Activated CD4-positive, CD25-positive, alpha-beta regulatory T cell treated with anti-CD3 and anti-CD28 coated beads, Interleukin-2, amount 50 U/mL, for 16 hours (primary cell): ENCODE data around the gene NUDT3.
A peak's percentile ranks its signal among the peaks of the same experiment; 100 is the strongest.
"Not testable (repeated sequence)": the region's sequence is repeated elsewhere in the genome, so short reads cannot be mapped to it uniquely, and the experiment has no call there.

Source experiments
- DNase-seq: peaks from one replicate; pipeline ENCODE4 v3.0.0-alpha.2; 2020; ENCODE audit warnings: low read depth, low spot score

NUDT3 gene

GRCh38 chr6:34393191-34393965 is 909 bp upstream of the NUDT3 start:
- DNase-seq, result no peak

- peak; percentile 18 for DNase-seq
Observed at GRCh38 chr6:34391786-34392496, 528 bp downstream of the NUDT3 start.

- DNase-seq, result no peak
Observed at GRCh38 chr6:34391473-34391785, 1.0 kb downstream of the NUDT3 start.

- no peak for DNase-seq
Observed at GRCh38 chr6:34390531-34391472, 1.7 kb downstream of the NUDT3 start.

GRCh38 chr6:34389034-34389433 is 3.4 kb downstream of the NUDT3 start:
- DNase-seq, result no peak

- no peak for DNase-seq
Observed at GRCh38 chr6:34388421-34388820, 4.0 kb downstream of the NUDT3 start.

- DNase-seq, result no peak
Observed at GRCh38 chr6:34386316-34387137, 5.9 kb downstream of the NUDT3 start.

GRCh38 chr6:34385793-34386195 is 6.7 kb downstream of the NUDT3 start:
- DNase-seq, result no peak

- DNase-seq, result no peak
Observed at GRCh38 chr6:34384321-34385153, 7.9 kb downstream of the NUDT3 start.

GRCh38 chr6:34383656-34384320 is 8.7 kb downstream of the NUDT3 start:
- no peak for DNase-seq

- DNase-seq, result no peak
Observed at GRCh38 chr6:34383161-34383631, 9.3 kb downstream of the NUDT3 start.

GRCh38 chr6:34381081-34381480 is 11.4 kb downstream of the NUDT3 start:
- DNase-seq, result no peak

GRCh38 chr6:34378470-34378869 is 14.0 kb downstream of the NUDT3 start:
- DNase-seq, result no peak

- no peak for DNase-seq
Observed at GRCh38 chr6:34377984-34378383, 14.5 kb downstream of the NUDT3 start.

- DNase-seq, result not testable (repeated sequence)
Observed at GRCh38 chr6:34377571-34377970, 14.9 kb downstream of the NUDT3 start.

- no peak for DNase-seq
Observed at GRCh38 chr6:34375833-34376232, 16.6 kb downstream of the NUDT3 start.

GRCh38 chr6:34374508-34374907 is 18.0 kb downstream of the NUDT3 start:
- DNase-seq, result no peak

- DNase-seq, result no peak
Observed at GRCh38 chr6:34374069-34374468, 18.4 kb downstream of the NUDT3 start.

GRCh38 chr6:34373511-34373910 is 19.0 kb downstream of the NUDT3 start:
- no peak for DNase-seq

GRCh38 chr6:34371865-34372264 is 20.6 kb downstream of the NUDT3 start:
- DNase-seq, result not testable (repeated sequence)
